Measurements from ENCODE around the gene BMPER.

- TF ChIP-seq CTCF (IDR thresholded peaks at IDR 0.05) (no peak), POLR2A (IDR thresholded peaks at IDR 0.05) (no peak)
Observed at GRCh38 chr7:33876596-33877274, 28.6 kb upstream of the BMPER start.

All from thyroid gland (tissue), 4 donors.